GM19351 (cell line): ENCODE data around the gene B3GALT2.

Source experiments
- ATAC-seq: cut with Tn5 transposase; IDR thresholded peaks from one replicate; pipeline ENCODE4 v1.9.1; 2021; ENCODE audit warnings: mild to moderate bottlenecking, moderate library complexity; ENCODE audit not compliant: unreplicated experiment

Gene B3GALT2

GRCh38 chr1:193183019-193183627 lies 3.3 kb downstream of the B3GALT2 start:
- peak; percentile 78 for ATAC-seq

DNA sequence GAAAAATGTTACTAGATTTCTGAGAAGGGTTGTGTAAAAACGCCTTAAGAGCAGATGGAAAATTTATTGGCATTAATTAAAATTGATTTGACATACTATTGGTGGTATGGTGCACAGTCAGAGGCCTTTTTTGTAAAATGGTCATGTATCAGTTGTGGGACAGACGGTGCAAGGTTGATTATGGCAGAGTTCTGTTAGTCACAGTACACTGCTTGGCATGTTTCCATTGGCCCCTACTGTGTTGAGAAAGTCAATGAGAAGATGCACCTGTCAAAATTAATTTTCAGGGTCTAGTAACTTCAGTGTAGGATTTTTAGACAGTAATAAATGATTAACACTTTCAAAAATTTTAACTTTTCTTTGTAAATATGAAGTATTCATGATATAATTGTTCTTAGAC lies 4.4 kb downstream of the B3GALT2 start:
- no peak for ATAC-seq

- ATAC-seq, result no peak
These were observed 4.9 kb downstream of the B3GALT2 start for GRCh38 chr1:193181536-193181935.

DNA sequence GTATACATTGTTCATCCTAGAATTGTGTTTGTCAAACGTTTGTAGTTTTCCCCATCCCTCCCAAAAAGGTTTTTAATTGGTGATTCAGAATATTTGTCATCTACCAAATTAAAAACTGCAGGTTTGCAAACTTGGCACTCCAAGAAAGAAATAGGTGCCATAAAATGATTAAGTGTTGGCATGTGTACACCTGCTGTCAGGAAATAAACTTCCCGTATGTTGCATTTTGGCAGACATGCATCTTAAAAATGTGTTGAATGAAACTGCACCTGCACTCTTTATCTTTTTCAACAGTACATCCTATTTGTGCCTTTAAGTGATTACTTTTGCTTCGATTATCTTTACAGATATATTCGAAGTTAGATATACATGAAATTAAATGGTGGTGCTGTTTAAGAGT lies 7.3 kb downstream of the B3GALT2 start:
- no peak for ATAC-seq

DNA sequence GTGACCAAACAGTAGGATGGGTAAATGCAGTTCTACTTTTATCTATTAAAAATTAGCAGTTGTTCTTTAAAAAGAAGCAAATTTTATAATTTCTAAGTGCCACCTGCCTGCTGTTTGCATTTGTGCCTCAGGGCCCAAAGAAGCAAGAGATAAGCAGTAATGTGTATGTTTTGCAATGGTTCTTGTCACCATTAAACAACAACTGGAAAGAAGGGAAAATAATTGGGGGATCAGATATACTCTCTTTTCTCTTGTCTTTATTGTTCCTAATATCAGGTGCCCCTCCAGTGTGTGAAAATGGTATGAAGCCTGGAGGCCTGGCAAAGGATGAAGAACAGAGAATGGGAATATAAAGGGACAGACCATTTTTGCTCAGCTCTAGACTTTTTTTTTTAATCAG lies 9.6 kb downstream of the B3GALT2 start:
- ATAC-seq, result no peak

DNA sequence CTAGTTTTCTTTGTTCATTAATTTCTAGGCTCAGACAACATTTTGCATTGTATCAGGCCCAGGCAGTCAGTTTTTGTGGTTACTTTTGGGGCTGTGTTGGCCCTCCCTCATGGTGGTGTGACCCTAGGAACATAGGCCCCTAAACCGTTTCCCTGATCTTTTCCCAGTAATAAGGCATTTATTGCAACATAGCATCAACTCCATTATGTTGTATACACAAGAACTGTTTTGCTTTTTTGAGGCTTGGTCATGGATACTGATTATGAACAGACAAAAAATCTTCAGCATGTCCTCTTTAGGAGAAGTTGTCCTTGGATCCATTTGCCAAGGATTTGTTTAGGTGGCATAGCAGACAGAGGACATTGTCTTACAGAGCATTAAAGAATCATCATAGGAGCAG lies 10.3 kb downstream of the B3GALT2 start:
- no peak for ATAC-seq

DNA sequence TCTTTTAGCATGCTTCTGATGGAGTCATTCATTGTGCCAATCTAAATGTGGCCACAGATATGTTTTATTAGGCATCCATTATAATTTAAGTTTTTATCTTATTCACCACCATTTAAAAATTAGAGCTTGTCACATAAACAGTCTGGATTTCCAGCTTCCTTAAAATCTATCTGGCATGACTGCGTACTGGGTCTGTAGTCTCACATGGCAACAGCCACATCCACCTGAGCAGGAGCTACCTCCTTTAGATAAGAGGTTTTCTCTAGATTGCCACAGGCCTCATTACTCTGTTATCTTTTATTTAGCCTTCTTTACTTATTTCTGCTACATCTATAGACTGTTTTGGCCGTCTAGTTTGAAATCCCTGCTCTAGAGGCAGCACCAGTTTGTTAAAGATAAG lies 29.1 kb downstream of the B3GALT2 start:
- ATAC-seq, result no peak

- ATAC-seq, result no peak
These were observed 29.6 kb downstream of the B3GALT2 start for GRCh38 chr1:193156822-193157142.

GRCh38 chr1:193156117-193156821 lies 30.1 kb downstream of the B3GALT2 start:
- ATAC-seq, result no peak

DNA sequence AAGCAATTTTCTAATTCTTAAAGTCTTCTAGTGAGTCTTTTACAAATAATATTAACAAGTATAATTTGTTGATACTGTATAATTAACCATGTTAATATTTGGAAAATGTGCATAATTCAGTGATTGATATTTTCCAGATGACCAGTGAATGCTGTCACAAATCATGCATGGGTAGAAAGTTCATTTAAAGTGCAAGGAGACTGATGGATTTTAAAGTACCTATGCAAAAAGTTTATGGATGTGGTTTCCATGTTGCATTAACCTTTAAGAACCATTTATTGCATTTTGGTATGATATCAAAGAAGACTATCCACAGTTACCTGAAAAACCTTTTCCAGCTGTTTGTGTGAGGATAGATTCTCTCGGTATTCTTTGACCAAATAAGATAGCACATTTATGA lies 41.4 kb downstream of the B3GALT2 start:
- ATAC-seq, result no peak

DNA sequence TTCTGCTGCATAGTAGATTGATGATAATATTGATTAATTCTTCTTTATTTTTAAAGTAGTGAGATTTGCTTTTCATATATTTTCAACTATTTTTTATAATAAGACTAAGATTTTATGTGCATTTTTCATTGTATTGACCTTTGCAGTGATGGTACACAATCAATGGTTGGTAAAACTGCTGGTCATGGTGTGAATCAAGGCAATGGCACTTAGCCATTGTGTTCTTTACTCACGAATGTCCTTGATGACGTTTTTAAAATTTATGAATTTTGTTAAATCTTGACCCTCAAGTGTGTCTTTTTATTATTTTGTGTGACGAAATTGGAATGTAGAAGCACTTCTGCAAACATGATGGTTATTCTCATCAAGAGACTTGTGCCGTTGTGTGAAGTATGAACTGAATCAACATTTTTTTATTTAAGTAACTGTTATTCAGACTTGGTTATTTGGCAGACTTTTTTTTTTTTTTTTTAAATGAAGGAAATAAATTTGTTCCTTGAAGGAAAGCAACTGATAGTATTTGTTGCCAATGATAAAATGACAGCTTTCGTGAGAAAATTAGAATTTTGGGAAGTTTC lies 42.0 kb downstream of the B3GALT2 start:
- no peak for ATAC-seq

DNA sequence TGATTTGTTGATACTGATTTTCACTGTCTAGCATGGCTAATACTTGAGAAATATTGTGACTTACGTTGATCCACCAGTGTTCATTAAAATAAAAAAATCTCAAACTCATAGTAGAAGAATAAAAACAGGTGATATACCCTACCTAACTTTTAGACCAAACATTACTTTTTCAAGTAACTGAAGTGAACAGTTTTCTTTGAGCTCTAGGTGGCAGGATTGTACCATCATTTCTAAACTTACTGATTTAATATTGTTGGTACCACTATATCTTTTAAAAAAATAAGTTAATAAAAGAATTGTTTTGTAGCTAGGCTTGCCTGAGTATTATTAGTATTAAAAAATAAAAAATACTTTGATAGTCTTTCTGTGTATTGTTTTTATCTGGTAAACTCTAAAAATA lies 43.1 kb downstream of the B3GALT2 start:
- ATAC-seq, result no peak

DNA sequence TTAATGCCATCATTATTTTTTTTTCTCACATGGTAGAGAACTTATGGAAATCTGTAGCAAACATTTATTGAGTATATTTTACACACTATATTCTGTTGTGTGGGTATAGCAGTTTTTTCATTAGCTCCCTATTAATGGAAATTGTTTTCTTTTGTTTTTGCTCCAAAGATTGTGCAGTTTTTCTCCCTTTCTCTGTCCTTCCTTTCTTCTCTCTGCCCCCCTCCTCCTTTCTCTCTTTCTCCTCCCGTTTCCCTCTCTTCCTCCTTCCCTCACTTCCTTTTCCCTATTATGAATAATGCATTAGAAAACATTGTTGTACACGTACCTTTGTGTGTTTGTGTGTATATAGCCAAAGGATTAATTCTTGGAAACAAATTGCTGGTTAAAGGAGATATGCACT lies 44.0 kb downstream of the B3GALT2 start:
- no peak for ATAC-seq

DNA sequence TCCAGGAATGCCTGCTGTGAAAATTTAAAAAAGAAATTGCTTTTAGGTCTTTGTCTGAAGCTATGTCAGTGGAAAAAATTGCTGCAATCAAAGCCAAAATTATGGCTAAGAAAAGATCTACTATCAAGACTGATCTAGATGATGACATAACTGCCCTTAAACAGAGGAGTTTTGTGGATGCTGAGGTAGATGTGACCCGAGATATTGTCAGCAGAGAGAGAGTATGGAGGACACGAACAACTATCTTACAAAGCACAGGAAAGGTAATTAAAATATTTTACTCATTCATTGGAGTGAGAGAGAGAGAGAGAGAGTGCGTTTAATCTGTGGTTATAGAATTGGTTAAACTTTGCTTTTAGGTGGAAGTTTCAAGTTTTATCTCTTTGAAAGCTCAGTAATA lies 44.6 kb downstream of the B3GALT2 start:
- no peak for ATAC-seq

GRCh38 chr1:193140254-193140653 lies 46.2 kb downstream of the B3GALT2 start:
- ATAC-seq, result no peak

- peak; percentile 66 for ATAC-seq
These were observed 55.0 kb downstream of the B3GALT2 start for GRCh38 chr1:193131266-193131860.
